ENCODE results near the gene HABP2.

- TF ChIP-seq CTCF (IDR thresholded peaks at IDR 0.05; ENCODE audit: insufficient read depth, low read length, poor library complexity, severe bottlenecking) (no peak), EZH2phosphoT487 (conservative IDR thresholded peaks at IDR 0.05; ENCODE audit: low read length) (no peak)
Observed at GRCh38 chr10:113594652-113595051, 41.8 kb downstream of the HABP2 start.
